VCaP (cell line): Measurements from ENCODE around the gene MIGA1.
"Not testable (repeated sequence)": the region's sequence is repeated elsewhere in the genome, so short reads cannot be mapped to it uniquely, and the experiment has no call there.

Experiments
- H3K27ac ChIP-seq: fragments of 450-650 bp; 2 replicates; pipeline ENCODE4 v1.5.1; 2017
- CTCF ChIP-seq: fragments of 450-650 bp; conservative IDR thresholded peaks from 2 replicates; pipeline ENCODE4 v1.5.1; 2017; ENCODE audit warnings: mild to moderate bottlenecking, moderate library complexity

The MIGA1 gene

GRCh38 chr1:77900687-77901293, 121.3 kb downstream of the MIGA1 start:
- peak; percentile 83 for TF ChIP-seq CTCF
- no peak overlapping the region for H3K27ac ChIP-seq

GRCh38 chr1:77905603-77906002, 126.2 kb downstream of the MIGA1 start:
- H3K27ac ChIP-seq = no peak overlapping the region
- no peak for TF ChIP-seq CTCF

- no peak for TF ChIP-seq CTCF
- no peak overlapping the region for H3K27ac ChIP-seq
Measured at GRCh38 chr1:77906019-77906545, 126.6 kb downstream of the MIGA1 start.

GRCh38 chr1:77906624-77907023, 127.2 kb downstream of the MIGA1 start:
- no peak overlapping the region for H3K27ac ChIP-seq

GRCh38 chr1:77910116-77910515, 130.7 kb downstream of the MIGA1 start:
- no peak for TF ChIP-seq CTCF
- no peak overlapping the region for H3K27ac ChIP-seq

More at GRCh38 chr1:77906624-77907023, 127.2 kb downstream of the MIGA1 start:
- no peak for TF ChIP-seq CTCF

- not testable (repeated sequence) for H3K27ac ChIP-seq
Measured at GRCh38 chr1:77918918-77919317, 139.5 kb downstream of the MIGA1 start.

GRCh38 chr1:77925518-77925917, 146.1 kb downstream of the MIGA1 start:
- no peak overlapping the region for H3K27ac ChIP-seq

More at GRCh38 chr1:77925518-77925917, 146.1 kb downstream of the MIGA1 start:
- no peak for TF ChIP-seq CTCF
